ENCODE measurements around the gene GZF1.

Gene GZF1

DNA sequence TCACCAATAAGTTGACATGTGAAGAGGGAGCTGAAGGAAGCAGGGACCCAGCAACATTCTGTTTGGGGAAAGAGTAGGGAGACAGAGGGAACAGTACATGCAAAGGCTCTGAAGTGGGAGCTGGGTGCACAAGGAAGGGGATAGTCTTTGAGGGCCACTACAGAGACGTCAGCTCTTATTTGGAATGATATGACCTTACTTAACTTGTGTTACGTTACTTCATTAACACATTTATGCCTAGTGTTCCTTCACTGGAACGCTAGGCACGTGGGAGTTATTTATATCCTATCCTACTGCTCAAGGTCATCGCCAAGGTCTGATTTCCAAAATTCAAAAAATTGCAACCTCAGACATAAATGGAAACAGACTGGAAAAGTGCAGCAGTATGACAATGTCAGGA, 39.1 kb downstream of the GZF1 start:
- no peak overlapping the region for H3K4me3 ChIP-seq (ENCODE audit: low read depth, low read length)
- TF ChIP-seq CTCF (IDR thresholded peaks at IDR 0.05; ENCODE audit: insufficient read depth, low read depth, low read length, missing control alignments) = no peak
- DNase-seq (ENCODE audit: low read depth) = no peak

- TF ChIP-seq CTCF (IDR thresholded peaks at IDR 0.05; ENCODE audit: insufficient read depth, low read depth, low read length, missing control alignments) = no peak
- no peak overlapping the region for H3K4me3 ChIP-seq (ENCODE audit: low read depth, low read length)
- DNase-seq (ENCODE audit: low read depth) = no peak
Observed at GRCh38 chr20:23403751-23404150, 41.8 kb downstream of the GZF1 start.

DNA sequence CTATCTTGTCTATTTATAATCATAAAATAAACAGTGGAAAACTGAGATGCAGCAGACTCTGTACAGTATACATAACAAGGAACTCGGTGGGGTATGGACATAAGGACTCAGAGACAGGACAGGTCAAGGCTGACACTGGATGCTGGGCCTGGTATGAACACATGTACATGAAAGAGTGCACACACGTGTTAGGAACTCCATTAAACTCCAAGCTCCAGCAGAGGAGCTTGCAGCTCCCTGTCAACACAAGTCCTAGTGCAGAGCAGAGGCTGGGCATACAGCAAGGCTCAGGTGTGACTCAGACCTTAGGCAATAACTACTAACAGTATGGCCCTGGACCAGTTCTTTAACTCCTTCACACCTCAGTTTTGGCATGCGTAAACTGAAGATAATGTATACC, 42.2 kb downstream of the GZF1 start:
- no peak for DNase-seq (ENCODE audit: low read depth)
- TF ChIP-seq CTCF (IDR thresholded peaks at IDR 0.05; ENCODE audit: insufficient read depth, low read depth, low read length, missing control alignments) = no peak
- no peak overlapping the region for H3K4me3 ChIP-seq (ENCODE audit: low read depth, low read length)

- no peak overlapping the region for H3K4me3 ChIP-seq (ENCODE audit: low read depth, low read length)
- no peak for TF ChIP-seq CTCF (IDR thresholded peaks at IDR 0.05; ENCODE audit: insufficient read depth, low read depth, low read length, missing control alignments)
- no peak for DNase-seq (ENCODE audit: low read depth)
Observed at GRCh38 chr20:23406880-23407279, 44.9 kb downstream of the GZF1 start.

- no peak for TF ChIP-seq CTCF (IDR thresholded peaks at IDR 0.05; ENCODE audit: insufficient read depth, low read depth, low read length, missing control alignments)
- DNase-seq (ENCODE audit: low read depth) = peak; percentile 62
- no peak overlapping the region for H3K4me3 ChIP-seq (ENCODE audit: low read depth, low read length)
Observed at GRCh38 chr20:23407781-23408464, 45.9 kb downstream of the GZF1 start.

- H3K4me3 ChIP-seq (ENCODE audit: low read depth, low read length) = no peak overlapping the region
- TF ChIP-seq CTCF (IDR thresholded peaks at IDR 0.05; ENCODE audit: insufficient read depth, low read depth, low read length, missing control alignments) = no peak
- no peak for DNase-seq (ENCODE audit: low read depth)
Observed at GRCh38 chr20:23408957-23409356, 47.0 kb downstream of the GZF1 start.

DNA sequence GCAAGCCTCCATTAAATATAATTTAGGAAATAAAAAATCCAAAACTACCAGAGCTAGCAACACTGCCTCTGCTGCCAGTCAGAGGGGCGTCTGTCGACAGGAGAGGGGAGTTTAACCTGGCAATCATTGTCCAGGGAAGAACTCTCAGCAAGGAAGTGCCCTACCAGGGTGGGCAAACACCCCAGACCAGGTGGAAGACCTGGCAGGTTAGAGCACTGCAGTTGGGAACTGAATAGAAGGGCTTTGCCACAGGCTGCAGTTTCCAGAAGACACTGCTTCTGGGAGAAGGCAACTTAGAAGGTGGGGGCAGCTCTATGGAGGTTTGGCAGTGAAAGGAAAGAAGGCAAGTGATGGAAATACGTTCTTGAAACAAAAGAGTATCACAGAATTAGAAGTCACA, 47.8 kb downstream of the GZF1 start:
- TF ChIP-seq CTCF (IDR thresholded peaks at IDR 0.05; ENCODE audit: insufficient read depth, low read depth, low read length, missing control alignments) = no peak
- DNase-seq (ENCODE audit: low read depth) = no peak
- H3K4me3 ChIP-seq (ENCODE audit: low read depth, low read length) = no peak overlapping the region
